ENCODE results near the gene PRKN. TPM values are rescaled to one million over a fixed set of nuclear protein-coding genes. Genes with fewer than 3 reads are reported as not detected.

Gene PRKN
- total RNA-seq, 1 experiment from 2014 or later = not detected

- Histone ChIP-seq H2AFZ (no peak overlapping the region), H3K4me3 (no peak overlapping the region), H3K4me2 (no peak overlapping the region), H3K4me1 (replicated peaks; ENCODE audit: insufficient read depth) (no peaks in the 10 kb centered on the region), H4K20me1 (ENCODE audit: insufficient read depth) (no peaks in the 10 kb centered on the region), H3K36me3 (ENCODE audit: low read depth) (no peaks in the 10 kb centered on the region), H3K9me2 (ENCODE audit: insufficient read depth) (no peaks in the 10 kb centered on the region), H3K27me3 (ENCODE audit: insufficient read depth, low read depth) (peaks cover 14% of the 10 kb centered on the region; the same call in 1 of the 2 replicates), H3F3A (ENCODE audit: insufficient read depth, low read depth) (no peaks in the 10 kb centered on the region), H3K79me2 (ENCODE audit: low read depth) (no peaks in the 10 kb centered on the region), H3K27ac (no peak overlapping the region), H3K9me3 (ENCODE audit: insufficient read depth, low read depth) (no peaks in the 10 kb centered on the region)
- ChIA-PET CTCF (no interaction called here), POLR2A (ENCODE audit: unreplicated experiment) (no interaction called here)
- intact Hi-C loops (cut with micrococcal nuclease; ENCODE audit: unreplicated experiment) = no loop called here
- DNase-seq = no peak
- TF ChIP-seq EZH2 (IDR thresholded peaks at IDR 0.05; ENCODE audit: low read depth) = no peak
- TF ChIP-seq, protein P1, sequence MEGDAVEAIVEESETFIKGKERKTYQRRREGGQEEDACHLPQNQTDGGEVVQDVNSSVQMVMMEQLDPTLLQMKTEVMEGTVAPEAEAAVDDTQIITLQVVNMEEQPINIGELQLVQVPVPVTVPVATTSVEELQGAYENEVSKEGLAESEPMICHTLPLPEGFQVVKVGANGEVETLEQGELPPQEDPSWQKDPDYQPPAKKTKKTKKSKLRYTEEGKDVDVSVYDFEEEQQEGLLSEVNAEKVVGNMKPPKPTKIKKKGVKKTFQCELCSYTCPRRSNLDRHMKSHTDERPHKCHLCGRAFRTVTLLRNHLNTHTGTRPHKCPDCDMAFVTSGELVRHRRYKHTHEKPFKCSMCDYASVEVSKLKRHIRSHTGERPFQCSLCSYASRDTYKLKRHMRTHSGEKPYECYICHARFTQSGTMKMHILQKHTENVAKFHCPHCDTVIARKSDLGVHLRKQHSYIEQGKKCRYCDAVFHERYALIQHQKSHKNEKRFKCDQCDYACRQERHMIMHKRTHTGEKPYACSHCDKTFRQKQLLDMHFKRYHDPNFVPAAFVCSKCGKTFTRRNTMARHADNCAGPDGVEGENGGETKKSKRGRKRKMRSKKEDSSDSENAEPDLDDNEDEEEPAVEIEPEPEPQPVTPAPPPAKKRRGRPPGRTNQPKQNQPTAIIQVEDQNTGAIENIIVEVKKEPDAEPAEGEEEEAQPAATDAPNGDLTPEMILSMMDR (conservative IDR thresholded peaks at IDR 0.05) = no peak
- BruUV-seq (replicated peaks) = no TSS peak
Observed at GRCh38 chr6:162591517-162591916, 136.0 kb downstream of the PRKN start.

- BruUV-seq (replicated peaks) = no TSS peak
- Histone ChIP-seq H3K9me2 (ENCODE audit: insufficient read depth) (no peaks in the 10 kb centered on the region), H3K4me2 (no peak overlapping the region), H3K27ac (no peak overlapping the region), H3K27me3 (ENCODE audit: insufficient read depth, low read depth) (no peaks in the 10 kb centered on the region), H3K79me2 (ENCODE audit: low read depth) (no peaks in the 10 kb centered on the region), H3F3A (ENCODE audit: insufficient read depth, low read depth) (no peaks in the 10 kb centered on the region), H3K4me3 (no peak overlapping the region), H2AFZ (no peak overlapping the region), H3K36me3 (ENCODE audit: low read depth) (no peaks in the 10 kb centered on the region), H4K20me1 (ENCODE audit: insufficient read depth) (no peaks in the 10 kb centered on the region), H3K4me1 (replicated peaks; ENCODE audit: insufficient read depth) (no peaks in the 10 kb centered on the region), H3K9me3 (ENCODE audit: insufficient read depth, low read depth) (no peaks in the 10 kb centered on the region)
- ChIA-PET POLR2A (ENCODE audit: unreplicated experiment) (no interaction called here), CTCF (no interaction called here)
- DNase-seq = no peak
- TF ChIP-seq, protein P1 (conservative IDR thresholded peaks at IDR 0.05) = no peak
- no peak for TF ChIP-seq EZH2 (IDR thresholded peaks at IDR 0.05; ENCODE audit: low read depth)
- intact Hi-C loops (cut with micrococcal nuclease; ENCODE audit: unreplicated experiment) = no loop called here
Observed at GRCh38 chr6:162581988-162582780, 145.4 kb downstream of the PRKN start.

- Histone ChIP-seq H3K9me2 (ENCODE audit: insufficient read depth) (no peaks in the 10 kb centered on the region), H3K9me3 (ENCODE audit: insufficient read depth, low read depth) (no peaks in the 10 kb centered on the region), H3K27me3 (ENCODE audit: insufficient read depth, low read depth) (no peaks in the 10 kb centered on the region), H2AFZ (no peak overlapping the region), H3K27ac (no peak overlapping the region), H3K4me2 (no peak overlapping the region), H3F3A (ENCODE audit: insufficient read depth, low read depth) (no peaks in the 10 kb centered on the region), H4K20me1 (ENCODE audit: insufficient read depth) (no peaks in the 10 kb centered on the region), H3K4me1 (replicated peaks; ENCODE audit: insufficient read depth) (no peaks in the 10 kb centered on the region), H3K79me2 (ENCODE audit: low read depth) (no peaks in the 10 kb centered on the region), H3K36me3 (ENCODE audit: low read depth) (no peaks in the 10 kb centered on the region), H3K4me3 (no peak overlapping the region)
- no peak for TF ChIP-seq EZH2 (IDR thresholded peaks at IDR 0.05; ENCODE audit: low read depth)
- TF ChIP-seq, protein P1 (conservative IDR thresholded peaks at IDR 0.05) = no peak
- ChIA-PET CTCF (no interaction called here), POLR2A (ENCODE audit: unreplicated experiment) (no interaction called here)
- no peak for DNase-seq
- intact Hi-C loops (cut with micrococcal nuclease; ENCODE audit: unreplicated experiment) = no loop called here
- no TSS peak for BruUV-seq (replicated peaks)
Observed at GRCh38 chr6:162580619-162581018, 146.9 kb downstream of the PRKN start.
